Renal cortex interstitium (tissue), 11 donors: ENCODE results near the gene EFTUD2. TPM values are rescaled to one million over a fixed set of nuclear protein-coding genes. Genes with fewer than 3 reads are reported as not detected.

Experiments used
- DNase-seq, 11 donors: peaks; one replicate each; pipeline ENCODE4 v3.0.0-alpha.2; 2013; ENCODE audit warnings: low read depth in 9 of 11, low spot score in 4 of 11; ENCODE audit errors: extremely low read depth in 1 of 11
- polyA plus RNA-seq, 3 donors: library from polyadenylated mRNA; unstranded; fragments of 120-200 nt; gene quantifications; one replicate each; pipeline ENCODE4 v1.2.1, GENCODE V29; 2013; ENCODE audit not compliant: insufficient read length in 3 of 3

The EFTUD2 gene
- polyA plus RNA-seq, 3 donors = 94.0 to 129 (median 113) TPM

GRCh38 chr17:44865231-44865660 lies 34.0 kb downstream of the EFTUD2 start:
- peak; percentile 51 to 81 (median 64) for DNase-seq

- DNase-seq = no peak
Measured at GRCh38 chr17:44864831-44865230, 34.4 kb downstream of the EFTUD2 start.

- no peak for DNase-seq
Measured at GRCh38 chr17:44863061-44863918, 36.0 kb downstream of the EFTUD2 start.

GRCh38 chr17:44862278-44862914 lies 36.8 kb downstream of the EFTUD2 start:
- DNase-seq = no peak

- no peak for DNase-seq
Measured at GRCh38 chr17:44859701-44860100, 39.5 kb downstream of the EFTUD2 start.

- peak in 3 of 11 donors; percentile 38 to 65 (median 40) for DNase-seq
Measured at GRCh38 chr17:44854192-44854591, 45.1 kb downstream of the EFTUD2 start.

- no peak for DNase-seq
Measured at GRCh38 chr17:44850612-44851011, 48.6 kb downstream of the EFTUD2 start.

GRCh38 chr17:44850025-44850424 lies 49.2 kb downstream of the EFTUD2 start:
- DNase-seq = no peak

- DNase-seq = no peak
Measured at GRCh38 chr17:44848961-44849489, 50.2 kb downstream of the EFTUD2 start.

- no peak for DNase-seq
Measured at GRCh38 chr17:44848257-44848795, 50.9 kb downstream of the EFTUD2 start.

- no peak for DNase-seq
Measured at GRCh38 chr17:44847586-44847985, 51.7 kb downstream of the EFTUD2 start, which contains the start of gene HIGD1B. TSS of gene HIGD1B (plus strand) at chr17:44847883. CDS start at chr17:44848153, 270 bp downstream.

GRCh38 chr17:44846206-44846605 lies 53.0 kb downstream of the EFTUD2 start:
- DNase-seq = no peak

GRCh38 chr17:44844390-44844830 lies 54.8 kb downstream of the EFTUD2 start:
- DNase-seq = no peak

GRCh38 chr17:44842748-44843147 lies 56.5 kb downstream of the EFTUD2 start:
- no peak for DNase-seq

GRCh38 chr17:44840936-44841335 lies 58.3 kb downstream of the EFTUD2 start:
- no peak for DNase-seq

- DNase-seq = no peak
Measured at GRCh38 chr17:44840274-44840673, 59.0 kb downstream of the EFTUD2 start.

- no peak for DNase-seq
Measured at GRCh38 chr17:44837196-44837595, 62.0 kb downstream of the EFTUD2 start.

GRCh38 chr17:44832805-44833204 lies 66.4 kb downstream of the EFTUD2 start:
- DNase-seq = peak in 3 of 11 donors; percentile 26 to 41 (median 33)

- no peak for DNase-seq
Measured at GRCh38 chr17:44831371-44831770, 67.9 kb downstream of the EFTUD2 start.
